Activated CD8-positive, alpha-beta memory T cell treated with anti-CD3 and anti-CD28 coated beads, Interleukin-2, amount 50 U/mL, for 1 hour (primary cell): ENCODE data around the gene LARGE1.
A peak's percentile ranks its signal among the peaks of the same experiment; 100 is the strongest.

Experiments
- DNase-seq: peaks from one replicate; pipeline ENCODE4 v3.0.0-alpha.2; 2020; ENCODE audit errors: extremely low read depth

The LARGE1 gene

DNA sequence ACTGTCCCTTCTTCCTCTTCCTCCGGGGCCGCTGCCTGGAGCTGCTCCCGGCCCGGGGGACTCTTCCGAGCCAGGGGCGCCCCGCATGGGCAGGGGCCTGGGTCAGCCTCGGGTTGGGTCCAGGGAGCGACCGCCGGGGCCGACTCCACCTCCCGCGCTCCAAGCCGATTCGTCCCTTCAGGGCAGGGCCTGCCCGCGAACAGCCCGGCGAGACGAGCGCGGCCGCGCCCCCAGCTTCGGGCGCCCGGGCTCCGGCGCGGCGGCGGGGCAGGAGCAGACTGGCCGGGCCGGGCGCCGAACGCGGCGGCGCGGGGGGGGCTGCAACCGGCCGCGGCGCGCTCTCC is at the start of gene LARGE1:
TSS of gene LARGE1 (minus strand) at position 280 of the 344 bp plus-strand sequence.
- no peak for DNase-seq

- no peak for DNase-seq
Observed at GRCh38 chr22:33969045-33969444, 48.8 kb upstream of the LARGE1 start.

DNA sequence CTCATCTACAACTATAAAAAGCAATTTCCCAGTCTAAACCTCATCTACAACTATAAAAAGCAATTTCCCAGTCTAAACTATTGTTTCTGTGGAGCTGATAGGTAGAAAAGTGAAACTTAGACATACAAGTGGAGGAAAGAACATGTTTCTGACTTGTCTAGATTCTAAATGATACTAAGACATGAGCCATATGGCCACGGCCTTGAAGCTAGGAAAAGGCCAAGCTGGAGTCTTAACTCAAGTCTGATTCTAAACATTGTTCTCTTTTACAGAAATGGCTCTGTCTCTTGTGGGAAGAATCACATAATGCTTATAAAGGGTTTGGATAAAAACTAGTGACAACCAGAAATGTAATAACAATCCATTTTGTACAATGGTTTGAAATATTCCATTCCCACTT is 43.8 kb upstream of the LARGE1 start:
- DNase-seq: no peak

- no peak for DNase-seq
Observed at GRCh38 chr22:33962409-33962808, 42.1 kb upstream of the LARGE1 start.

DNA sequence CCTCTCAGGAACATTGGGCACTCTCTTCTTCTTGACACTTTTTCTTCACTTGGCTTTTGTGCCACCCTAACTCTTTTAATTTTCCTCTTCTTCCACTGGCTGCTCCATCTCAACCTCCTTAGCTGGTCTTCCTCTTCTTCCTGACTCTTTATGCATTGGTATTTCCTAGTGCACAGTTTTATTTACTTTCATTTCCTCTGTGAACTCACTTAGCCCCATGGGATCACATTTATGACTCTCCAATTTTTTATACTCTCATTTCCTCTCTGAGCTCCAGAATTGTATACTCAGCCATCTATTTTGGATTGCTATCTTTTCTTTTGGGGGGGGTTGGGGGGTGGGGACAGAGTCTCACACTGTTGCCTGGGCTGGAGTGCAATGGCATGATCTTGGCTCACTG is 38.5 kb upstream of the LARGE1 start:
- no peak for DNase-seq

GRCh38 chr22:33957086-33957485 is 36.8 kb upstream of the LARGE1 start:
- DNase-seq: no peak

GRCh38 chr22:33952776-33953175 is 32.5 kb upstream of the LARGE1 start:
- no peak for DNase-seq

DNA sequence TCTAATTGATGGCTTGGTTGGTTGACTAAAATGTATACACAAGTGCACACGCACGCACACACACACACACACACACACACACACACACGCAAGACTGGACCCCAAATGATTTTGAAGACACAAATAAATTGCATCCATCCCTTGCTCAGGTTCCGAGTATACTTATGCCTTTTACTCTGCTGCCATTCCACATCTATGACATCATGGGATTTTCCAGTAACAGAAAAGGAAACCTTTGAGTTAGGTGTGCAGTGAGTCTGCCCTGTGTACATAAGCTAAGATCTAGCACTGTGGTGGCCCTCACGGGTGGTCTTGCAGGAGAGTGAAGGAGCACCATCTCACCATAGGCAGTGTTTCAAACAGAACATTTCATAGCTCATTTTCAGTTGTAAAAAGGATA is 20.5 kb upstream of the LARGE1 start:
- DNase-seq: no peak

- DNase-seq: no peak
Observed at GRCh38 chr22:33932997-33933396, 12.7 kb upstream of the LARGE1 start.

DNA sequence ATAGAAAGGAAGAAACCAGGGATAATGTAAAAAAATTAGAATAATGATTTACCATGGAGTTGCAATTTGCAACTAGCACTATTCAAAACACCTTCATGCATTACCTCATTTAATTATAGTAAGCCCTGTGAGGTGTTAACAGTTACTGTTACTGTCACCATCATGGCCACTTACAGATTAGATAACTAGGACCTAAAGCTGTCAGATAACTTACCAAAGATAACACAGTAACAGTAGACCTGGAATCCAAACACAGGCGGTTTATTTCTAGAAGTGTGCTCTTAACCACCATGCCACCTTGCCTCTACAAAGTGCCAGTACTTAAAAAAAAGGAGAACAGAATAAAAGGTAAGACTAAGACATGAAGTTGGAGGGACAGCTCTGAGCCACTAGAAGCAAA is 11.1 kb upstream of the LARGE1 start:
- no peak for DNase-seq

DNA sequence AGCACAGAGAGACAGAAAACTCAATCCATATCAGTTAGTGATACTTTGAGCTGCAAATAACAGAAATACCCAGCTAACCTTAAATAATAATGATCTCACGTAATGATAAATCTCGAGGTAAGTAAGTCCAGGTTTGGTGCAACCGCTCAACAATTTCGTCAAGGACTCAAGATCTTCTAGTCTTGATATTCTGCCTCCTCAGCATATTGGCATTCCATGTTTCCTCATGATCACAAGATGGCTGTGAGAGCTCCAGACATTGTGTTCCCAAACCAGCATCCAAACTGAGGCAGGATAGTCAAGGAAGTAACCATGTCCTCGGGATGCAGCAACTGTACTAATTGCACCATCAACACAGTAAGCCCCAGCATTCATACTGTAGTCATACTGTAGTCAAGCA is 7.5 kb upstream of the LARGE1 start:
- no peak for DNase-seq

DNA sequence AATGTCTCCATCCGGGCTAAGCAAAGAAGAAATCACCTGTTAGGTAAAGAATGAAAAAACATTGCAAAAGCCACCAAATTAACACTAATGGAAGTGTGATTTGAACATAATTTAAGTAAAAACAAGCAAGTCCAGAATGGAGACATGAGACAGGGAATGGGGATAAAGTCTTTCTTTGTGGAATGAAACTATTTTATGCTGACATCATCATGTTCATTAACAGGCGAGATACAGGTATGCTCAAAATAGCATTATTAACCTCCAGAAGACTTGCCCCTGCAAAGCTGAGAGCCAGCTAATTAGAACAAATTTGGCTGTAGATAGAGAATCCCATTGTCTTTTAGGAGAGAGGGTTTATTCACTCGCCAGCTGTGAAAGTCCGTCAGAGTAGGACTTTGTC is 4.9 kb upstream of the LARGE1 start:
- DNase-seq: no peak

DNA sequence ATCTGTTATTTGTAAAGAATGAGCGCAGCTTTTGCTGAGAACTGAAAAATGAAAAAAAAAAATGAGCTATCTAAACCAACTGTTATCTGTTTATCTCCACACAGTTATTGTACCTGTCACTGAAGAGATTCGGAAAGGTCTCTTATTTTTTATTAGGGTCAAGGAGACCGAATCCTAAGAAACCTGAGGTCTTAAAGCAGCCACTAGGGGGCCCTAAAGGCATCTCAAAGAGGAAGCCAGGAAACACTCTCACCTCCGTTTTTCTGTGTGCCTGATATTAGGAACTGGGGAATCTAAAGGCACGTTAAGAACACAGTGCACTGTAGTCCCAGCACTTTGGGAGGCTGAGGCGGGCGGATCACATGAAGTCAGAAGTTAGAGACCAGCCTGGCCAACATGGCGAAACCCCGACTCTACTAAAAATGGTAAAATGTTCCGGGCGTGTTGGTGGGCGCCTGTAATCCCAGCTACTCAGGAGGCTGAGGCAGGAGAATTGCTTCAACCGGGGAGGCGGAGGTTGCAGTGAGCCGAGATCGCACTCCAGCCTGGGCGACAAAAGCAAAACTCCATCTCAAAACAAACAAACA is 3.5 kb upstream of the LARGE1 start:
- DNase-seq: no peak

- no peak for DNase-seq
Observed at GRCh38 chr22:33923033-33923432, 2.8 kb upstream of the LARGE1 start.

- no peak for DNase-seq
Observed at GRCh38 chr22:33922349-33922681, 2.0 kb upstream of the LARGE1 start.

GRCh38 chr22:33921525-33922348 is 1.5 kb upstream of the LARGE1 start:
- DNase-seq: no peak

- DNase-seq: peak; percentile 28
Observed at GRCh38 chr22:33920927-33921524, 750 bp upstream of the LARGE1 start.

DNA sequence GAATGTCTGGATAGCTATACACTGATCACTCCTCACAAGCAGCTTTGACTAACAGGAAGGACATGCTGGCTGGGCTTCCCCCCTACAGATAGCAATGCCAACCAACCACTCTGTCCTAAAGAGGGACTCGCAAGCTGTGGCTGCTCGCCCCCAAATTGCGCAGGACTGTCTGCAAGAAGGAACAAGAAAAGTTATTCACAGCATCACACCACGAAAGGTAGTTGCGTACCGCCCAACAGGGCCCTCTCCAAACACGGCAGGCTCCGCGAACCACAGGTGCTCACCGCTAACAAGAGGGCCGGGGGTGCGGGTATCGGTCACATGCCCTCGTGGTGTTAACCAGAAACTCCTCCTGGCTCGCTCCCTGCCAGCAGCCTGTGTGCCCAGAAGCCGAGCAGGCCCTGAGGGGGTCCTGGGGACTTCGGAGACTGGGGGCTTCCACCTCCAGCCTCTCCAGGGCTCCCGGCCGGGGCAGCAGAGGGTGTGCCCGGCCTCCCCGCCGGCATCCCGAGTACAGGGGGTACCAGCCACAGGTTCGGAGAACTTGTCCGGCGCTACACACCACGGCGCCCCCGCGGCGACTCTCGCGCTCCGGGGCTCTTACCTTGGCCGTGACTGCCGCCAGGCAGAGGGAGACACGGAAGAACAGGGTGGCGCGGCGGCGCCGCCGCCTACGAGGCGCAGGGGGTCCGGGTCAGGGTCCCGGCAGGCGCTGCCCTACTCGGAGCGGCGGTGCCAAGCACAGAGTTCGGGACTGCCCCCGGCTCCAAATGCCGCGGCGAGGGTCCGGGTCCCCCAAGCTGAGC is 682 bp downstream of the LARGE1 start:
- no peak for DNase-seq

GRCh38 chr22:33918676-33919365 is 1.5 kb downstream of the LARGE1 start:
- no peak for DNase-seq

- DNase-seq: no peak
Observed at GRCh38 chr22:33917744-33918406, 2.4 kb downstream of the LARGE1 start.

DNA sequence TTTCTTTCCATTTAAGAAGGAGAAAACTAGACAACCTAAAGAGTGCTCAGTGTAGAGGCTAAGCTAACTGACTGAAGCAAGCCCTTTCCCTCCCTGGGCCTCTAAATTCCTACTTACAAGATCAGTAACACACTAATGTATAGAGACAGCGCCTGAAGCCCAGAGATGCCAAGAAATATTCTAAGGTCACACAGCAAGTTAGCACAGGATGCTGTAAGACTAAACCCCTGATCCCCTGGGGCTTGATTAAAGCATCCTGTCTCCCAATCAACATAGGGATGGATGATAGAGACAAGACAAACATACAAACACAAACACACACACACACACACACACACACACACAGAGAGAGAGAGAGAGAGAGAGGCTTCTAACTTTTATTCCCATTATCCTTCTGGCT is 5.6 kb downstream of the LARGE1 start:
- no peak for DNase-seq
